ELR (cell line): ENCODE results near the gene DYNC2H1.
"Not testable (repeated sequence)": the region's sequence is repeated elsewhere in the genome, so short reads cannot be mapped to it uniquely, and the experiment has no call there.

Experiments
- DNase-seq: peaks from one replicate; pipeline ENCODE4 v3.0.0-alpha.2; 2015; ENCODE audit warnings: low read depth

DYNC2H1 gene

GRCh38 chr11:103141986-103142385 lies 32.8 kb downstream of the DYNC2H1 start:
- DNase-seq: not testable (repeated sequence)

- DNase-seq: no peak
Observed at GRCh38 chr11:103147627-103148026, 38.4 kb downstream of the DYNC2H1 start.

GRCh38 chr11:103157542-103157941 lies 48.3 kb downstream of the DYNC2H1 start:
- DNase-seq: no peak

- DNase-seq: no peak
Observed at GRCh38 chr11:103164093-103164796, 55.0 kb downstream of the DYNC2H1 start.

GRCh38 chr11:103167166-103167565 lies 57.9 kb downstream of the DYNC2H1 start:
- no peak for DNase-seq

- peak; percentile 21 for DNase-seq
Observed at GRCh38 chr11:103170865-103171264, 61.6 kb downstream of the DYNC2H1 start.

GRCh38 chr11:103175461-103176129 lies 66.4 kb downstream of the DYNC2H1 start:
- DNase-seq: no peak

GRCh38 chr11:103183981-103184611 lies 74.9 kb downstream of the DYNC2H1 start:
- no peak for DNase-seq

- DNase-seq: peak; percentile 63
Observed at GRCh38 chr11:103202048-103202651, 92.9 kb downstream of the DYNC2H1 start.

- no peak for DNase-seq
Observed at GRCh38 chr11:103210543-103210942, 101.3 kb downstream of the DYNC2H1 start.

GRCh38 chr11:103215812-103216211 lies 106.6 kb downstream of the DYNC2H1 start:
- DNase-seq: peak; percentile 24

GRCh38 chr11:103220133-103220532 lies 110.9 kb downstream of the DYNC2H1 start:
- no peak for DNase-seq

- no peak for DNase-seq
Observed at GRCh38 chr11:103222806-103223205, 113.6 kb downstream of the DYNC2H1 start.

GRCh38 chr11:103228807-103229206 lies 119.6 kb downstream of the DYNC2H1 start:
- no peak for DNase-seq

GRCh38 chr11:103234974-103235373 lies 125.7 kb downstream of the DYNC2H1 start:
- peak; percentile 16 for DNase-seq

GRCh38 chr11:103241574-103241973 lies 132.3 kb downstream of the DYNC2H1 start:
- DNase-seq: no peak

GRCh38 chr11:103254123-103254522 lies 144.9 kb downstream of the DYNC2H1 start:
- DNase-seq: no peak

GRCh38 chr11:103257360-103257759 lies 148.1 kb downstream of the DYNC2H1 start:
- DNase-seq: peak; percentile 62

- no peak for DNase-seq
Observed at GRCh38 chr11:103266167-103266831, 157.1 kb downstream of the DYNC2H1 start.

- DNase-seq: no peak
Observed at GRCh38 chr11:103272876-103273275, 163.7 kb downstream of the DYNC2H1 start.

- peak; percentile 8 for DNase-seq
Observed at GRCh38 chr11:103274025-103274424, 164.8 kb downstream of the DYNC2H1 start.

GRCh38 chr11:103279821-103280220 lies 170.6 kb downstream of the DYNC2H1 start:
- DNase-seq: peak; percentile 59
